Measurements from ENCODE around the gene KRT3. TPM values are rescaled to one million over a fixed set of nuclear protein-coding genes. Genes with fewer than 3 reads are reported as not detected.

Gene KRT3
- total RNA-seq, 2 experiments from 2014 or later: not detected

DNA sequence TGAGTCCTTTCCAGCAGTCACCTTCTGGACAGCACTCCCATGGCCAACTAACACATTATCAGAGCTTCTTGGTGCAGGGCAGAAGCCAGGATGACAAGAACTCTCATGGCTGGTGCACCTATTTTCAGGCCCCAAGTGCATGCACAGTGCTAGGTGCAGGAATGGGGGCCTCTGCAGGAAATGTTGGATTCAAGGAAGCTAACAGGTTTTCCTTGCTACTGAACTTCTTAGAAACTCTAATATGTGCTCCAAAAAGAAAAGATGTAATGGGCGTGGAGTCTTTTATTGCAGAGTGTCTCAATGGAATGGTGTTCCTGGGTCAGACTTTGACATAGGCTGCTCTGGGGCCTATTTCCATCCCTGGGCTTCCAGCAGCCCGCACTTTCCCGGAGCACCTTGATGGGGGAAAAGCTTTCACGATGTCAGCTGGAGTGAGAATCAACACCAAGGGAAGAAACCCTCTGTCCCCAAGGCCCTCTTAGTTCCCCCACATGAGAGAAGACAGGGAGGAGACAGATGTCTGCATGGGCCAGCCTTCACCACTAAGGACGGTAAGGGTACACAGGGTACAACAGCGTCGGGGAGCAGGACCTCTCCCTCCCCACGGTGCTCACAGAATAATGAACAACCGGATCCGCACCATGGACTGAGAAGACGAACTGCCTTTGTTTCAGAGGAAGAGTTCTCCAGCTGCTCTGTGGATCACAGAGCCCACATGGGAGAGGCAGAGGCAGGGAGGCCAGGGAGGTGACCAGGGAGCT lies 6.9 kb downstream of the KRT3 start:
- Mint-ChIP-seq H3K36me3 (no peaks in the 10 kb centered on the region), H3K4me3 (no peak overlapping the region), H3K4me1 (ENCODE audit: low read depth) (peaks cover 3% of the 10 kb centered on the region), H3K27me3 (peaks cover 28% of the 10 kb centered on the region), H3K9me3 (no peaks in the 10 kb centered on the region), H3K27ac (no peak overlapping the region)
- intact Hi-C loops (cut with micrococcal nuclease): no loop called here
- POLR2A ChIA-PET: no interaction called here
- CTCF ChIA-PET: interaction anchor here (1.4 kb wide), 1 partner anchor 90 kb away, joined by 4 read pairs; no protein-coding TSS in a partner anchor
- DNase-seq: no peak

DNA sequence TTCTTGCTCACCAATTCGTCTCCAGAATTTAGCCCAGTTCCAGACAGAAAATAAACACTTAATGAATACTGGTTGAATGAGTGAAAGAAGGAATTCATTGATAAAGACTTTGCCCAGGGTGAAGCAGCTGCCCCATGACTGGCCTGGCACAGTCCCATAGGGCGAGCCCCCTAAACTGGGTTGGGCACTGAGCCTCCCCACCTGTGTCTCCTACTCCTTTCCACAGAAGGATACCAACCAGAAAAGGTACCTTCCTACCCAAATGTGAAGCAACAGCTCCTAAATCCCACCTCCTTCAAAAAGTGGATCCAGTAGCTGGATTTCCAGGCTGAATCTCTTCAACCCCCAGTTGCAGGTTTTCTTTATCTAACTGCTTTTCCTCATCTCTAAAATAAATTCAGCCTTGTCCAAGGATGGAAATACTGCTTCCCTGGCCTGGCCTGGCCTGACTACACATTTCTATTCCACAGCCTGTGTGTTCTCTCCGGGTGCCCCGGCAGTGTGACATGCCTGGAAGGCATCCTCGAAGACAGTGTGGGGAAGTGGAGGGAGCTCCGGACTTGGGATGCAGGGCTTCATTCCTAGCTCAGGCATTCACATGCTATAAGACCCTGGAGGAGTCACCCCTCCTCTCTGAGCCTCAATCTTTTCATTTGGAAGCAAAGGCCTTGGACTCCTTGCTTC lies 7.6 kb downstream of the KRT3 start:
- CTCF ChIA-PET: interaction anchor here (1.4 kb wide), 1 partner anchor 91 kb away, joined by 4 read pairs; no protein-coding TSS in a partner anchor
- intact Hi-C loops (cut with micrococcal nuclease): no loop called here
- Mint-ChIP-seq H3K27me3 (peaks cover 35% of the 10 kb centered on the region), H3K27ac (no peak overlapping the region), H3K36me3 (no peaks in the 10 kb centered on the region), H3K4me3 (no peak overlapping the region), H3K9me3 (no peaks in the 10 kb centered on the region), H3K4me1 (ENCODE audit: low read depth) (peaks cover 3% of the 10 kb centered on the region)
- POLR2A ChIA-PET: no interaction called here
- no peak for DNase-seq

DNA sequence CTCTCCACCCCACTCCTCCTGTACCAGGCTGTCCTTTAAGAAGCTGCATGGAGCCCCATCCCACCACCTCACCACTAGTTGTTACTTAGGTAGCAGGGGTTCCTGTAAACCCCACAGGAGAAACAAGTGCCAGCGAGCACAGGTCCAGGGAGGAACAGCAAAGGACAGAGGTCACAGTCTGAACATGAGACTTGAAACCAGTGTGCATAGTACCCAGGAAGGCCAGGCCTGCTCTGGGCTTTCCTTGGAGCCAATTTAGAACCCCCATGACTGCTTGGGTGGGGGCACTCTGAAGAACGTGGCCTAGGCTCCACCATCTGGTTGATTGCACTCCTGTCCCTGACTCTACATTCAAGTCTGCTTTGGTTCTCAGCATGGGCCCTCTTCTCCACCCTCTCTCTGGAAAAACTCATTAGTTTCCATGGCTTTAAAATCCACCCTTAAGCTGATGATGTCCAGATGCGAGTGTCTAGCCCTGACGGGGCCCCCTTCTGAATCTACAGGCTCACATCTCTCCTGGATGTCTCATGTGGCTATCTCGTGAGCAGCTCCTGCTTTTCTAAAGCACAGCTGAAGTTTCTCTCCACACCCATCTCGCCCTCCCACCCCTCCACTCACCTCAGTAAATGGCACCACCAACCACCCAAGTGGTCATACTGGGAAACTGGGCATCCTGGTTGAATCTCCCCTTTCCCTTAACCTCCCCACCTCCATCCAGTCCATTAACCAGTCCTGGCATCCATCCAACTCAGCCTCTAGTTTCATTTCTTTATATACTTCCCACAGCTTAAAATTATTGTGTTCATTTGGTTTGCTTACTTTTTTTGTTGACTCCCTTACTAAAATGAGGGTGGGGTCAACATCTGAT lies 8.4 kb downstream of the KRT3 start:
- Mint-ChIP-seq H3K4me1 (ENCODE audit: low read depth) (peaks cover 3% of the 10 kb centered on the region), H3K9me3 (no peaks in the 10 kb centered on the region), H3K27me3 (peaks cover 38% of the 10 kb centered on the region), H3K36me3 (no peaks in the 10 kb centered on the region), H3K4me3 (no peak overlapping the region), H3K27ac (no peak overlapping the region)
- intact Hi-C loops (cut with micrococcal nuclease): no loop called here
- CTCF ChIA-PET: interaction anchor here (1.4 kb wide), 1 partner anchor 92 kb away, joined by 4 read pairs; no protein-coding TSS in a partner anchor
- no peak for DNase-seq
- POLR2A ChIA-PET: no interaction called here

DNA sequence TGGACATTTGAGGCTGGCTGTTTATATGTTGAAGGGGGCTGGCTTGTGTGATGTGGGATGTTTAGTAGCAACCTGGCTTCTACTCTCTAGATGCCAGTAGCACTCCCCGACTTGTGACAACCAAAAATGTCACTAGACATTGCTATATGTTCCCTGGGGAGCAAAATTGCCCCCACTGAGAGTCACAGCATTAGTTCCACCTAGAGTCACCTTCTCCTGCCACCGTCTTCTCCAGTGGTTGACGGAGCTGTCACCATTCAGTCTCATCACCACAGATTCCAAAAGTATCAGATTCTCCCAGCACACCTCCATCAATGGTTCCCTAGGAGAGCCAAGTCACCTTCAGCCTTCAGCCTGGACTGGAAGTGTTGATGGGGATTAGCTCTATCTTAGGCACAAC lies 11.0 kb downstream of the KRT3 start:
- intact Hi-C loops (cut with micrococcal nuclease): no loop called here
- CTCF ChIA-PET: no interaction called here
- H3K36me3 Mint-ChIP-seq: no peaks in the 10 kb centered on the region
- no peaks in the 10 kb centered on the region for H3K4me1 Mint-ChIP-seq (ENCODE audit: low read depth)
- POLR2A ChIA-PET: interaction anchor here (0.7 kb wide), 1 partner anchor 92 kb away, joined by 5 read pairs; no protein-coding TSS in a partner anchor
- H3K9me3 Mint-ChIP-seq: no peaks in the 10 kb centered on the region
- H3K27ac Mint-ChIP-seq: no peak overlapping the region
- no peak for DNase-seq
- H3K4me3 Mint-ChIP-seq: no peak overlapping the region
- peaks cover 30% of the 10 kb centered on the region for H3K27me3 Mint-ChIP-seq

DNA sequence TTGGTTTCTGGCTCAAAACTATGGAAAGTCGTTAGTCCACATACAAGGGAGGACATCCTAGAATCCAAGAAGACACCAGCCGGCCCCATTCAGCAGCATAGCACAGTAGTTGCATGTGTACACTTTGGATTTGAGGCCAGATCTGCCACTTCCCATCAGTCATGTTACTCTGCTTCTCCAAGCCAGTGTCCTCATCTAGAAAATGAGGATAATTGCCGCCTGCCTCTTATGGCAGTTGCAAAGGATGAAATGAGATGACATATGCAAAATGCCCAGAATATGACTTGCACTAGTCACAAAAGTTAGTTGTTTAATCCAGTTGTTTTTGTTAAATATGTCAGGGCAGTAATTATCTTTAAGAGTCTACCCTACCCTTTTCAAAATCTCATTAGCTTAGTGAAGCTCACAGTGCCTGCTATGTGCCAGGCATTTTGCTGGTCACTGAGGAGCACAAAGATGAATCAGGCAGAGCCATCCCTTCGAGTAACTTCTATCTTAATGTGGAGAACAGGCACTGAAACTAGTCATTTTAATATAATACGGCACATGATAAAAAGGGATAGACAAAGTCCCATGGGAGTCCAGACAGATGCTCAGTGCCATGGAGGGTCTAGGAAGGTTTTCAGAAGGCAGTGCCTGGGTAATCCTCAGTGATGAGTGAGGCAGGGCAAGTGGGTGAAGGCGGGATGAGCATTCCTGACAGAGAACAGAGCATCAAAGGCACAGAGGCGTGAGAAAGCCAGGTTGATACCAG lies 12.2 kb downstream of the KRT3 start:
- H3K27me3 Mint-ChIP-seq: peaks cover 21% of the 10 kb centered on the region
- no peaks in the 10 kb centered on the region for H3K36me3 Mint-ChIP-seq
- POLR2A ChIA-PET: no interaction called here
- DNase-seq: no peak
- no peak overlapping the region for H3K27ac Mint-ChIP-seq
- CTCF ChIA-PET: no interaction called here
- intact Hi-C loops (cut with micrococcal nuclease): no loop called here
- H3K4me1 Mint-ChIP-seq (ENCODE audit: low read depth): no peaks in the 10 kb centered on the region
- no peak overlapping the region for H3K4me3 Mint-ChIP-seq
- H3K9me3 Mint-ChIP-seq: no peaks in the 10 kb centered on the region

DNA sequence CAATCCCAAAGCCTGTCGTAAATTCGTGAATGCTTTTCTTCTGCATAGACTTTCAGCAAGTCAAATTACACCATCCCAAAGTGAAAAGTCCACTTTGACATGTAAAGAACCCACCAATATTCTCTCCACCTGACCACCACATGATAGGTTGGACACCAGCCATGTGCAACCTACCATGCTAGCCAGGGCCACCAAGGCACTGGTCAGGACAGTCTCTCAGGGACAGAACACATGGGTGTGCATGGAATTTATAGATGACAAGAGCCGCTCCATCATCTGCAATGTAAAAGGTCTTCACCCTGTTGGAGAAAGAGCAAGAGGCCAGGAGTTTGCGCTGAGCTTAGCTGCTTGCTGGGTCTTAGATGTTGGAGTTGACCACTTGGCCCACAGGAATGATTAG lies 13.4 kb downstream of the KRT3 start:
- intact Hi-C loops (cut with micrococcal nuclease): no loop called here
- no peak overlapping the region for H3K4me3 Mint-ChIP-seq
- H3K9me3 Mint-ChIP-seq: no peaks in the 10 kb centered on the region
- CTCF ChIA-PET: interaction anchor here (1.4 kb wide), 1 partner anchor 11 kb away, joined by 3 read pairs; no protein-coding TSS in a partner anchor
- H3K36me3 Mint-ChIP-seq: no peaks in the 10 kb centered on the region
- H3K27ac Mint-ChIP-seq: no peak overlapping the region
- peaks cover 21% of the 10 kb centered on the region for H3K27me3 Mint-ChIP-seq
- no peak for DNase-seq
- POLR2A ChIA-PET: no interaction called here
- no peaks in the 10 kb centered on the region for H3K4me1 Mint-ChIP-seq (ENCODE audit: low read depth)

DNA sequence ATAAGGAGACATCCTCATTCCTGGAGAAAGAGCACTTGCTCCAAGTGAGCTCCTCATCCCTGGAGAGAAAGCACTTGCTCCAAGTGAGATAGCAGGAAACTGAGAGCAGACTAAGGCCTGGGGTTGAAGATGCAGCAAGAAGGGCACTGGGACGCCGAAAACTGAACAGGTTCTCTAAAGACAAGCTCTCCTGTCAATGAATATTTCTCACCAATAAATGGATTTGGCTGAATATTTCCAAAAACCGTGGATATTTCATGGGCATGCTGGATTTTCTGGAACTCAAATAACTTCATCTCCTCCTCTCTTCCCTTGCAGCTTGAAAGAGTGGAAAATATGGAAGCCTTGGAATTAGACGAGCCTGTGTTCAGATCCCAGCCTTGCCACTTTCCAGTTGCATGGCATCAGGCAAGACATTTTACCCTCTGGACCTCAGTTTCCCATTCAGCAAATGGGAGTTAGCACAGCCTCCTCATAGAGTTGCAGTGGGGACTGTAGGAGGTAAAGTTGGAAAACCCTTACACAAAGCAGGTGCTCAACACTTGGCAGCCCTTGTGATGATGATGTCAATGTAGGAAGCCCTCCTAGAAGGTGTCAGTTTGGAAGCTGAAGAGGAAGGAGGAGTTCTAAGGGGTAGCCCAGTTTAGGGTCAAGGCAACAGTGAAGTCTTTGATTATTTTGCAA lies 14.4 kb downstream of the KRT3 start:
- ChIA-PET CTCF (interaction anchor here (0.6 to 1.4 kb wide), 3 partner anchors 10 to 100 kb away, joined by 3 to 6 read pairs (median 3); no protein-coding TSS in a partner anchor), POLR2A (no interaction called here)
- no peaks in the 10 kb centered on the region for H3K36me3 Mint-ChIP-seq
- H3K4me3 Mint-ChIP-seq: no peak overlapping the region
- H3K27ac Mint-ChIP-seq: no peak overlapping the region
- peaks cover 23% of the 10 kb centered on the region for H3K27me3 Mint-ChIP-seq
- no peaks in the 10 kb centered on the region for H3K4me1 Mint-ChIP-seq (ENCODE audit: low read depth)
- no peaks in the 10 kb centered on the region for H3K9me3 Mint-ChIP-seq
- intact Hi-C loops (cut with micrococcal nuclease): no loop called here
- no peak for DNase-seq

DNA sequence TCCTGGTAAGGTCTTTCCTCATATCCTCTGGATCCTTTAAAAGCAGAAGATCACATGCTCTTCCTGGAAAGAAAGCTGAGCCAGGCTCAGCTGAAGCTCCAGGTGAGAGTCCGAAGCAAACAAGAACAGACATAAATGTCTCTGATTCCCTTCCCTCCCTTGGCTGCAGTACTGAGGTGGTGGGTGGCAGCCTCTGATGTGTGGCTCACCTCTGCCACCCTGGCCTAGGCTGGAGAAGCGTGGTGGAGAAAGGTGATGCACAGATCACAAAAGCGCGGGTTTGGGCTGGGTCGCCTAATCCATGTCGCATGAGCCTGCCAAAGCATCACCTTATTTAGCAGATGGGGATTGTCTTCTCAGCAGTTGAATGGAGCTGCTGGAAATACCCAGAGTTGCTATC lies 16.0 kb downstream of the KRT3 start:
- Mint-ChIP-seq H3K4me3 (no peak overlapping the region), H3K36me3 (no peaks in the 10 kb centered on the region), H3K9me3 (no peaks in the 10 kb centered on the region), H3K27me3 (peaks cover 19% of the 10 kb centered on the region), H3K4me1 (ENCODE audit: low read depth) (no peaks in the 10 kb centered on the region), H3K27ac (no peak overlapping the region)
- intact Hi-C loops (cut with micrococcal nuclease): no loop called here
- POLR2A ChIA-PET: no interaction called here
- CTCF ChIA-PET: no interaction called here
- no peak for DNase-seq

DNA sequence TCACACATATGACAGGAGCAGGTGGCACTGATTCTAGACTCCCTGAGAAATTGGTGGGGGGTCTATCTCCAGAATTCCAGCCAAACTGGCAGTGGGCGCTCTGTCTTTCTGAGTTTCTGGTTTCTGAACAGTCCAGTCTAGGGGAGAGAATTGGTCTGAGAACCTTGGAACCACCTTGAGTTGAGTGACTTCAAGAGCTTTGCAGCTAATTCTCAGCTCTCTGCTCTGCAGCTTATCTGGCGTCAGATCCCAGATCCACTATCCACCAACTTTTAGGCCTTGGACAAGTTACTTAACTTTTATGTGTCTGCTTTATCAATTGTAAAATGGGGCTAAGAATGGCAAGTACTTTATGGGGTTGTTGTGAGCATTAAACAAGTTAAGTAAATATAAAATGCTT lies 17.1 kb downstream of the KRT3 start:
- no peak for DNase-seq
- Mint-ChIP-seq H3K4me1 (ENCODE audit: low read depth) (no peaks in the 10 kb centered on the region), H3K27ac (no peak overlapping the region), H3K27me3 (peaks cover 14% of the 10 kb centered on the region), H3K9me3 (no peaks in the 10 kb centered on the region), H3K36me3 (no peaks in the 10 kb centered on the region), H3K4me3 (no peak overlapping the region)
- POLR2A ChIA-PET: no interaction called here
- intact Hi-C loops (cut with micrococcal nuclease): no loop called here
- CTCF ChIA-PET: no interaction called here

DNA sequence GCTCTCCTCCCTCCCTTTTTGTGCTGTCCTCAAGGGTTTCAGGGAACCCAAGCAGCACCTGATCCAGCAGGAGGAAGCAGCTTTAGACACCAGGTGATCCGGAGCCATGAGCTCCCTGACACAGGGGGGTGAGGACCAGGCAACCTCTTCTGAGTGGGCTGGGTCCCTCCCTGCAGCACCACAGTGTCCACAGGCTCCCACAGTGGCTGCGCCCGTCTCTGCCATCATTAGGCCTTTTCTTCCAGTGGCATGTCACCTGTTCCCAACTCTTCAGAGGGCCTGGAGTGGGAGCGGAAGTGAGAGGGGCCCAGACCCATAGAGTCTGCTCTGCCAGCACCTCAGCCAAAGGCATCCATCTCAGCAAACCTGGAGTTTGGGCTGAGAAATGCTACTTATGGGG lies 18.4 kb downstream of the KRT3 start:
- CTCF ChIA-PET: no interaction called here
- no peaks in the 10 kb centered on the region for H3K4me1 Mint-ChIP-seq (ENCODE audit: low read depth)

DNA sequence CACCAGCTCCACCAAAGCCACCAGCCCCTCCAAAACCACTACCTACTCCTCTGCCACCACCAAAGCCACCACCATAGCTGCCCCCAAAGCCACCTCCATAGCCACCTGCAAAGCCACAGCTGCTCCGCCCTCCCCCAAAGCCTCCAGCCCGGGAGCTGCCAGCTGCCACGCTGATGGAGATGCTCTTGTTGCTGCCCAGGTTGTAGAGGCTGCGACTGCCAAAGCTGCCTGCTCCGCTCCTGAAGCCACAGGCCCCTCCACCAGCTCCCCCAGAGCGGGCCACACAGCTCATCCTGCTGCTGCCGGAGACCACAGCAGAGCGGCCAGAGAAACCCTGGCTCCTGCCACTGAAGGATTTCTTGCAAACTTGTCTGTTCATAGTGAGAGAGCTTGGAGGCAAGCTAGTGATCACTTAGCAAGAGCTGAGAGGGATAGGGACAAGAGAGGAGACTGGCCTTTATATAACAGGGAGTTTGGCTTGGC lies 19.0 kb downstream of the KRT3 start, which contains the start of gene KRT76:
Gene KRT76, minus strand, starts transcription at position 433 of the 483 bp plus-strand sequence. Its CDS starts 54 bp downstream, at position 379.
- Mint-ChIP-seq H3K27ac (no peak within 1 kb of the TSS), H3K27me3 (peaks cover 5% of the 10 kb centered on the region), H3K4me1 (ENCODE audit: low read depth) (no peaks in the 10 kb centered on the region), H3K4me3 (no peak within 1 kb of the TSS), H3K36me3 (no peaks in the 10 kb centered on the region), H3K9me3 (no peaks in the 10 kb centered on the region)
- intact Hi-C loops (cut with micrococcal nuclease): no loop called here
- CTCF ChIA-PET: interaction anchor here (1.4 kb wide), 1 partner anchor 103 kb away, joined by 4 read pairs; no protein-coding TSS in a partner anchor
- DNase-seq: no peak
- POLR2A ChIA-PET: no interaction called here

More for the DNA sequence above, 18.4 kb downstream of the KRT3 start:
- Mint-ChIP-seq H3K4me3 (no peak overlapping the region), H3K9me3 (no peaks in the 10 kb centered on the region), H3K36me3 (no peaks in the 10 kb centered on the region), H3K27ac (no peak overlapping the region), H3K27me3 (peaks cover 6% of the 10 kb centered on the region)
- intact Hi-C loops (cut with micrococcal nuclease): no loop called here
- DNase-seq: no peak
- POLR2A ChIA-PET: no interaction called here
